CD14-positive monocyte (primary cell): ENCODE data around the gene ENTPD5. TPM values are rescaled to one million over a fixed set of nuclear protein-coding genes. Genes with fewer than 3 reads are reported as not detected.

ENCODE experiments used
- DNase-seq, 3 donors: peaks; one replicate each; pipeline ENCODE4 v3.0.0-alpha.2; 2011 to 2022
- H2AFZ ChIP-seq: 2 replicates; pipeline ENCODE4 v1.6.0; 2012; ENCODE audit warnings: mild to moderate bottlenecking, low read depth, low read length, inconsistent platforms; ENCODE audit not compliant: insufficient read depth, poor library complexity, severe bottlenecking
- H3K27ac ChIP-seq, 2 donors: 1 replicate in 1 of 2; 2 replicates in 1 of 2; pipeline ENCODE4 v1.5.1; 2012 to 2013; ENCODE audit warnings: low read length in 2 of 2, control low read depth in 1 of 2, inconsistent platforms in 1 of 2, low read depth in 1 of 2, mild to moderate bottlenecking in 1 of 2
- H3K27me3 ChIP-seq, 2 donors: one replicate each; pipeline versions ENCODE4 v1.6.0 to v1.6.1; 2011 to 2013; ENCODE audit warnings: low read length in 2 of 2; ENCODE audit not compliant: control insufficient read depth in 2 of 2, insufficient read depth in 2 of 2
- H3K36me3 ChIP-seq, 2 donors: replicated peaks in 1 of 2; 1 replicate in 1 of 2; 2 replicates in 1 of 2; pipeline versions ENCODE4 v1.5.1 to v1.6.1; 2012 to 2013; ENCODE audit warnings: low read length in 2 of 2, control low read depth in 1 of 2, inconsistent platforms in 1 of 2, mild to moderate bottlenecking in 1 of 2; ENCODE audit not compliant: insufficient read depth in 2 of 2, control insufficient read depth in 1 of 2
- H3K4me1 ChIP-seq, 2 donors: 1 replicate in 1 of 2; 2 replicates in 1 of 2; pipeline versions ENCODE4 v1.5.1 to v1.6.1; 2012 to 2013; ENCODE audit warnings: low read length in 2 of 2, control low read depth in 1 of 2, inconsistent platforms in 1 of 2, mild to moderate bottlenecking in 1 of 2, moderate library complexity in 1 of 2; ENCODE audit not compliant: insufficient read depth in 2 of 2, control insufficient read depth in 1 of 2
- H3K4me2 ChIP-seq: replicated peaks from 2 replicates; pipeline ENCODE3; 2012; ENCODE audit warnings: low read length, moderate library complexity, mild to moderate bottlenecking; ENCODE audit not compliant: poor library complexity, severe bottlenecking; ENCODE audit errors: extremely low read depth
- H3K4me3 ChIP-seq, 3 experiments: fragments of 200-600 bp in 1 of 3; sonication (generic) in 1 of 3; replicated peaks in 1 of 3; 1 replicate in 2 of 3; 2 replicates in 1 of 3; pipeline ENCODE4 v1.5.1; 2011 to 2013; ENCODE audit warnings: low read length in 3 of 3, mild to moderate bottlenecking in 3 of 3, control low read depth in 2 of 3, low read depth in 2 of 3, inconsistent platforms in 1 of 3, moderate library complexity in 1 of 3
- H3K79me2 ChIP-seq: 2 replicates; pipeline ENCODE4 v1.6.0; 2012; ENCODE audit warnings: mild to moderate bottlenecking, control low read depth, inconsistent platforms, low read length, moderate library complexity; ENCODE audit not compliant: insufficient read depth
- H3K9ac ChIP-seq: 2 replicates; pipeline ENCODE4 v1.6.0; 2017; ENCODE audit warnings: low read length, mild to moderate bottlenecking; ENCODE audit not compliant: insufficient read depth, poor library complexity, severe bottlenecking
- H3K9me3 ChIP-seq, 2 donors: replicated peaks in 1 of 2; 1 replicate in 1 of 2; 2 replicates in 1 of 2; pipeline versions ENCODE4 v1.5.1 to v1.6.1; 2012 to 2013; ENCODE audit warnings: low read length in 2 of 2, control low read depth in 1 of 2; ENCODE audit not compliant: control insufficient read depth in 1 of 2, insufficient read depth in 1 of 2
- H4K20me1 ChIP-seq: 2 replicates; pipeline ENCODE4 v1.6.0; 2012; ENCODE audit warnings: mild to moderate bottlenecking, low read length, control low read depth, moderate library complexity; ENCODE audit not compliant: insufficient read depth
- H3K27ac Mint-ChIP-seq, 7 donors: one replicate each; pipeline ENCODE4 v1.8.0; 2020; ENCODE audit warnings: mild to moderate bottlenecking in 7 of 7, mixed read lengths in 7 of 7, moderate library complexity in 6 of 7, inconsistent platforms in 2 of 7
- H3K27me3 Mint-ChIP-seq, 3 donors: one replicate each; pipeline ENCODE4 v1.8.0; 2021 to 2022; ENCODE audit warnings: low read depth in 3 of 3, mild to moderate bottlenecking in 3 of 3, mixed read lengths in 3 of 3, moderate library complexity in 3 of 3, inconsistent platforms in 1 of 3
- H3K36me3 Mint-ChIP-seq, 2 donors: one replicate each; pipeline ENCODE4 v1.8.0; 2020; ENCODE audit warnings: mixed read lengths in 2 of 2, inconsistent platforms in 1 of 2, mild to moderate bottlenecking in 1 of 2
- H3K4me1 Mint-ChIP-seq: one replicate; pipeline ENCODE4 v1.8.0; 2020; ENCODE audit warnings: mild to moderate bottlenecking, mixed read lengths
- H3K4me3 Mint-ChIP-seq, 2 donors: one replicate each; pipeline ENCODE4 v1.8.0; 2020; ENCODE audit warnings: mild to moderate bottlenecking in 2 of 2, mixed read lengths in 2 of 2, moderate library complexity in 1 of 2
- H3K9me3 Mint-ChIP-seq, 7 donors: one replicate each; pipeline ENCODE4 v1.8.0; 2020 to 2022; ENCODE audit warnings: mixed read lengths in 7 of 7, mild to moderate bottlenecking in 6 of 7, moderate library complexity in 6 of 7, inconsistent platforms in 2 of 7
- CTCF ChIP-seq: fragments of 200-600 bp; IDR thresholded peaks from one replicate; pipeline ENCODE4 v1.8.0; 2022; ENCODE audit warnings: antibody characterized with exemption, mild to moderate bottlenecking
- WGBS: methylation state at CpG from one replicate; pipeline ENCODE4 v1.1.5; 2013; ENCODE audit warnings: missing lambda C conversion rate; ENCODE audit not compliant: insufficient coverage; 5-methylcytosine and 5-hydroxymethylcytosine counted together
- intact Hi-C, 2 donors: fragments of 100-400 bp; cut with micrococcal nuclease; formaldehyde crosslinking; loops; one replicate each; pipeline versions ENCODE4 v1.15.0 to v1.15.1; 2023
- polyA minus RNA-seq: library from RNA; depleted of rRNA, polyadenylated mRNA; stranded (reverse); fragments of >200 nt; gene quantifications from 2 replicates; pipeline ENCODE4 v1.2.3, GENCODE V29; 2012
- polyA plus RNA-seq, 3 donors: library from polyadenylated mRNA; depleted of rRNA in 1 of 3; unstranded in 2 of 3; stranded (reverse) in 1 of 3; fragments of 300-500 nt in 2 of 3; fragments of >200 nt in 1 of 3; fragmentation: Illumina TruSeq in 2 of 3; gene quantifications; 1 replicate in 2 of 3; 2 replicates in 1 of 3; pipeline ENCODE4 v1.2.3, GENCODE V29; 2012 to 2021
- total RNA-seq, 12 experiments: library from RNA in 1 of 12; stranded (reverse) in 1 of 12; fragments of 120-200 nt in 1 of 12; gene quantifications; one replicate each; pipeline ENCODE4 v1.2.4 and lab custom pipeline; 2013 to 2026; ENCODE audit warnings: mixed read lengths in 6 of 12, inconsistent platforms in 1 of 12

The ENTPD5 gene, protein sequence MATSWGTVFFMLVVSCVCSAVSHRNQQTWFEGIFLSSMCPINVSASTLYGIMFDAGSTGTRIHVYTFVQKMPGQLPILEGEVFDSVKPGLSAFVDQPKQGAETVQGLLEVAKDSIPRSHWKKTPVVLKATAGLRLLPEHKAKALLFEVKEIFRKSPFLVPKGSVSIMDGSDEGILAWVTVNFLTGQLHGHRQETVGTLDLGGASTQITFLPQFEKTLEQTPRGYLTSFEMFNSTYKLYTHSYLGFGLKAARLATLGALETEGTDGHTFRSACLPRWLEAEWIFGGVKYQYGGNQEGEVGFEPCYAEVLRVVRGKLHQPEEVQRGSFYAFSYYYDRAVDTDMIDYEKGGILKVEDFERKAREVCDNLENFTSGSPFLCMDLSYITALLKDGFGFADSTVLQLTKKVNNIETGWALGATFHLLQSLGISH
- 7.0 TPM for total RNA-seq (2013)
- polyA plus RNA-seq (1 to 10 TPM; 2.3 to 4.3 (median 2.7) TPM), polyA minus RNA-seq (7.8 and 11.2 TPM in 2 replicates), total RNA-seq (lab: John Stamatoyannopoulos, UW) (1.3 to 11.5 (median 6.4) reads per million in 11 experiments)

DNA sequence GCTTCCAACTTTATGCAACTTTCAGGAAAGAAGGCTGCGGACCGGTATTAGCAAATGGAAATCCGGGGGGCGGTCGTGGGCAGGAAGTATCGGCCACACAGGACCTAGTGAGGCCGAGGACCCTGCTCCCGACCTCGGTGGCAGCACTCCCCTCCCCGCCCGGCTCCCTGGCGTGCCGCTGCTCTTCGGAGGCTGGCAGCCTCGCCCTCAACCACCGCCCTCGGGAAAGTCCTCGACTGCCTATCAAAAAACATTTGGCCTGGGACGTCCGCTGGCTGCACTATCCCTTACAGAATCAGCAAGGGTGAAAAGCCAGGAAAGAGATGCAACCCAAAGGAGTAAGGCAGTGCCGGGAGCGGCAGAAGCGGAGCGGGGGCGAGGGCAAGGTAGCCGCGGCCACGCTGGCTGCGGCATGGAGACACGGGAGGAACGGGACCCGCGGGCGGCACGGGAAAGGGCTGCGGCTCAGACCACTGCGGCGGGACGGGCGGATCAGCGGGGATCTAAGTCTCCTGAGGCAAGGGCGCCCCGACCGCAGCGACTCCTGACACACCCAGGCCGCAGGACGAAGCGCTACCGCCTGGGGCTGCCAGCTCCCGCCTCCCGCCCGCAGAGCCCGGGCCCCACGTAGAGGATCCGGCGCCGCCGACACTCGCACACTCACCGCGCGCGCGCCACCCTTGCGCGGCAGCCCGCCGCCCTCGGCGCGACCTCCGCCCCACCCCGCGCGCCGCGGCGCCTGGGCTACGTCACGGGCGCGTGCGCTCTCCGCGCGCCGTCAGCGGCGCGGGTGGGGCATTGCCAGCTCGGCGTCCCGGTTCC is at the start of gene ENTPD5, which contains the start of gene BBOF1:
TSS of gene ENTPD5 (minus strand) at position 703 of the 822 bp plus-strand sequence. CDS start 31,186 bp downstream, outside the sequence.
TSS of gene BBOF1 (plus strand) at position 764 of the 822 bp plus-strand sequence. CDS start 130 bp downstream, outside the sequence.
- Histone ChIP-seq H4K20me1 (no peaks in the 10 kb centered on the region), H3K27ac (peak within 1 kb of the TSS; percentile 93 to 97), H3K79me2 (no peaks in the 10 kb centered on the region), H3K4me1 (peaks cover 11 to 15% of the 10 kb centered on the region in 2 donors), H3K36me3 (peaks cover 0 to 4% of the 10 kb centered on the region in 2 donors), H2AFZ (peak within 1 kb of the TSS; percentile 100), H3K4me2 (peak within 1 kb of the TSS; percentile 79), H3K9me3 (no peaks in the 10 kb centered on the region), H3K4me3 (peak within 1 kb of the TSS; percentile 87 to 95 (median 88)), H3K9ac (peak within 1 kb of the TSS; percentile 92), H3K27me3 (no peaks in the 10 kb centered on the region)
- peaks cover 13% of the 10 kb centered on the region for H3K4me1 Mint-ChIP-seq
- H3K9me3 Mint-ChIP-seq = peaks cover 0 to 2% (median 0%) of the 10 kb centered on the region in 7 donors
- peak; percentile 87 to 90 (median 90) for DNase-seq
- peaks cover 0 to 3% of the 10 kb centered on the region in 2 donors for H3K36me3 Mint-ChIP-seq
- intact Hi-C loops = loop anchor here (5.0 to 10.0 kb wide), 3 partner anchors 66 to 294 kb away; partner anchors contain the start of genes COQ6 (in 1 of the 2) and FAM161B (in 1 of the 2)
- peak within 1 kb of the TSS; percentile 96 to 98 (median 97) for H3K27ac Mint-ChIP-seq
- no peaks in the 10 kb centered on the region for H3K27me3 Mint-ChIP-seq
- peak within 1 kb of the TSS; percentile 88 to 96 for H3K4me3 Mint-ChIP-seq
- no peak for TF ChIP-seq CTCF
- WGBS = under 1% methylated on average over 93 of the region's 93 CpGs
